Large intestine (tissue), 3 donors: ENCODE measurements around the gene CXCL14. TPM values are rescaled to one million over a fixed set of nuclear protein-coding genes. Genes with fewer than 3 reads are reported as not detected.

Experiments
- DNase-seq, 2 donors: peaks; one replicate each; pipeline versions ENCODE4 v3.0.0 to v3.0.0-alpha.2; 2013
- H3K27ac ChIP-seq: one replicate; pipeline ENCODE4 v1.5.1; 2013; ENCODE audit warnings: low read length
- H3K27me3 ChIP-seq: 2 replicates; pipeline ENCODE4 v1.6.1; 2013; ENCODE audit warnings: low read length; ENCODE audit not compliant: control insufficient read depth, insufficient read depth
- H3K36me3 ChIP-seq: 2 replicates; pipeline ENCODE4 v1.6.1; 2013; ENCODE audit warnings: low read length; ENCODE audit not compliant: control insufficient read depth, insufficient read depth
- H3K4me1 ChIP-seq: one replicate; pipeline ENCODE4 v1.6.1; 2013; ENCODE audit warnings: low read length; ENCODE audit not compliant: control insufficient read depth, insufficient read depth
- H3K4me3 ChIP-seq: one replicate; pipeline ENCODE4 v1.5.1; 2013; ENCODE audit warnings: low read length
- H3K9me3 ChIP-seq: one replicate; pipeline ENCODE4 v1.6.1; 2013; ENCODE audit warnings: mild to moderate bottlenecking, low read depth, low read length, moderate library complexity; ENCODE audit not compliant: control insufficient read depth
- WGBS: methylation state at CpG from one replicate; pipeline ENCODE4 v1.1.5; 2013; ENCODE audit warnings: low lambda C conversion rate; ENCODE audit not compliant: insufficient coverage; 5-methylcytosine and 5-hydroxymethylcytosine counted together
- polyA plus RNA-seq: library from polyadenylated mRNA; unstranded; fragments of 120-200 nt; gene quantifications from one replicate; pipeline ENCODE4 v1.2.1, GENCODE V29; 2013

CXCL14 gene
- polyA plus RNA-seq, 1 donor: 161 TPM

DNA sequence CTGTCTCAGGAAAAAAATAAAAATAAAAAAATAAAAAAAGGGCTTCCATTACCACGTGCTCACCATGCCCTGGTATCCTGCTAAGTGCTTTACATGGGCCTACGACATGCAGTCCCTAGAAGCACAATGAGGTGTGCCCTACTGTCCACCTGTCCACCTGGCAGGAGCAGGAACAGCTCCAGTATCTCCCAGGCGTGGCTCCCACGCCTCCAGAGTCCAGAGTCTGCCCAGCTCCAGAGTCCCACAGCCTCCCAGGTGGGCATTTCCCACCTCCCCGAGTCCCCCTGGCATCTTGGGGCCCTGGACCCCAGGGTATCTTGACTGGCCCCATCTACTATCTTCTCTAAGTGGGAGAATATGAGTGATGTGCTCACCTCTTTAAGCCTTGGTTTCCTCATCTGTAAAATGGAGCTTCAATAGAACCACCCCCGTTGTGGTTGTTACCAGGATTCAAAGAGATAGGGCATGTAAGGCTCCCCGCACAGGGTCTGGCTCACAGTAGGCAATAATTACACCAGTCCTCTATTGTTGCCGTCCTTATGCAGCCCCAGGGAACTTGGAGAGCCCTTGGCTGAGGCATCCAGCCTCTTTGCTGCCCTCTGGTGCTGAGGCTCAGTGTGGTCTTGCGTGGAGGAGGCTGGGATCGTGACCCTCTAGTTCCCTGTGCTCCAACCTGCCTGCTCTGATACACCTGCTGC, 8.9 kb downstream of the CXCL14 start:
- peak; percentile 21 to 43 for DNase-seq

GRCh38 chr5:135568923-135569360, 9.8 kb downstream of the CXCL14 start:
- Histone ChIP-seq H3K36me3 (peaks cover 2% of the 10 kb centered on the region), H3K9me3 (no peaks in the 10 kb centered on the region), H3K27ac (no peak overlapping the region), H3K4me1 (no peaks in the 10 kb centered on the region), H3K4me3 (no peak overlapping the region), H3K27me3 (peaks cover 12% of the 10 kb centered on the region)
- WGBS: no CpG with 5 or more reads among the region's 5 CpGs
- DNase-seq: peak in 1 of 2 donors; percentile 15

More for the DNA sequence above, 8.9 kb downstream of the CXCL14 start:
- Histone ChIP-seq H3K36me3 (peaks cover 2% of the 10 kb centered on the region), H3K27me3 (peaks cover 12% of the 10 kb centered on the region), H3K27ac (no peak overlapping the region), H3K4me3 (no peak overlapping the region), H3K4me1 (no peaks in the 10 kb centered on the region), H3K9me3 (no peaks in the 10 kb centered on the region)
- WGBS: no CpG with 5 or more reads among the region's 10 CpGs

- H3K27ac ChIP-seq: no peak overlapping the region
- no CpG with 5 or more reads among the region's 6 CpGs for WGBS
- no peaks in the 10 kb centered on the region for H3K4me1 ChIP-seq
- no peaks in the 10 kb centered on the region for H3K9me3 ChIP-seq
- DNase-seq: no peak
- H3K36me3 ChIP-seq: no peaks in the 10 kb centered on the region
- H3K4me3 ChIP-seq: no peak overlapping the region
- H3K27me3 ChIP-seq: peaks cover 12% of the 10 kb centered on the region
Observed at GRCh38 chr5:135568246-135568645, 10.5 kb downstream of the CXCL14 start.

DNA sequence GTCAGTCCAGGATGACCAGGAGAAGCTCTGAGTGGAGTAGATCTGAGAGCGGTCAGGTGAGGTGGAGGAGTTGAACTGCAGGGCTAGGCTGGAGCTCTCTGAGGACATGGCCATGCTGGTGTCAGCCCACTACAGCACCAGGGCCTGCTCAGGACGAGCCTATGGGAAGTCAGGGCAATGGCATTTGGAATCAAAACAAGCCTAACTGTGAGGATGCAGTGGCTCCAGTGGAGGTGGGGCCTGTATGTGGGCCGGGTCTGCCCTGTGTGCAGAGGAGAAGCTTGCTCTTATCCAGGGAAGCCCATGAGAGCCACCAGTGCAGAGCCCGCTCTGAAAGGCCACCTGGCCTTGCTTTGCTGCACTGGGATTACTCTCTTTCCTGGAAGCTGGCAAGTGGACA, 11.1 kb downstream of the CXCL14 start:
- H3K4me1 ChIP-seq: no peaks in the 10 kb centered on the region
- no peak overlapping the region for H3K4me3 ChIP-seq
- H3K9me3 ChIP-seq: no peaks in the 10 kb centered on the region
- peaks cover 12% of the 10 kb centered on the region for H3K27me3 ChIP-seq
- WGBS: no CpG with 5 or more reads among the region's 4 CpGs
- H3K27ac ChIP-seq: no peak overlapping the region
- H3K36me3 ChIP-seq: no peaks in the 10 kb centered on the region
- no peak for DNase-seq

GRCh38 chr5:135566422-135567400, 12.1 kb downstream of the CXCL14 start:
- 100% methylated on average over 1 of the region's 16 CpGs for WGBS
- Histone ChIP-seq H3K27ac (no peak overlapping the region), H3K4me3 (no peak overlapping the region), H3K36me3 (no peaks in the 10 kb centered on the region), H3K27me3 (peaks cover 12% of the 10 kb centered on the region), H3K4me1 (no peaks in the 10 kb centered on the region), H3K9me3 (no peaks in the 10 kb centered on the region)
- no peak for DNase-seq

DNA sequence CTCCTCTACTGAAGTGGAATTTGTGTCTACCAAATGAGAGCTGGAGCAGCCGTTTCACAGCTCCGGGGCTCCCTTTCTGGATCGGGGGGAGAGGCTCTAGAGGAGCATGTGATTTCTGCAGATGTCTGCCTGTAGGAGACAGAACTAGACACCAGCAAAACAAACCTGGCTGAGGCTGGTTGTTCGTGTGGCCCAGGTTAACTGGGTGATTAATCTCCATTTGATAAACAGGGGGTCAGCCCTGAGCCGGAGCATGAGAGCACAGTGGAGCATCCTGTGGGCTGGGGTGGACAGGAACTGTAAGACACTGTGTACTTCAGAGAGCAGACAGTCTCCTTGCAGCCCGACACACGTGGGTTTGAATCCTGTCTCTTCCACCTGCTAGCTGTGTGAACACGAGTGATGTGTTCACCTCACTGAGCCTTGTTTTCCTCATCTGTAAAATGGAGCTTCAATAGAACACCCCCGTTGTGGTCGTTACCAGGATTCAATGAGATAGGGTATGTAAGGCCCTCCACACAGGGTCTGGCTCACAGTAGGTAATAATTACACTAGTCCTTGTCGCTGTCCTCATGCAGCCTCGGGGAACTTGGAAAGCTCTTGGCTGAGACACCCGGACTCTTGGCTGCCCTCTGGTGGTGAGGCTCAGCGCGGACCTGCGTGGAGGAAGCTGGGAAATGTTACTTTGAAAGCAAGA, 12.9 kb downstream of the CXCL14 start:
- WGBS: no CpG with 5 or more reads among the region's 16 CpGs
- peaks cover 8% of the 10 kb centered on the region for H3K27me3 ChIP-seq
- H3K27ac ChIP-seq: no peak overlapping the region
- no peaks in the 10 kb centered on the region for H3K36me3 ChIP-seq
- peak; percentile 37 to 49 for DNase-seq
- peaks cover 4% of the 10 kb centered on the region for H3K4me1 ChIP-seq
- no peak overlapping the region for H3K4me3 ChIP-seq
- no peaks in the 10 kb centered on the region for H3K9me3 ChIP-seq

GRCh38 chr5:135565266-135565665, 13.5 kb downstream of the CXCL14 start:
- no peak overlapping the region for H3K4me3 ChIP-seq
- H3K4me1 ChIP-seq: peaks cover 4% of the 10 kb centered on the region
- H3K9me3 ChIP-seq: no peaks in the 10 kb centered on the region
- H3K36me3 ChIP-seq: no peaks in the 10 kb centered on the region
- no peak for DNase-seq
- H3K27ac ChIP-seq: no peak overlapping the region
- H3K27me3 ChIP-seq: peaks cover 11% of the 10 kb centered on the region
- 83% methylated on average over 2 of the region's 6 CpGs for WGBS

DNA sequence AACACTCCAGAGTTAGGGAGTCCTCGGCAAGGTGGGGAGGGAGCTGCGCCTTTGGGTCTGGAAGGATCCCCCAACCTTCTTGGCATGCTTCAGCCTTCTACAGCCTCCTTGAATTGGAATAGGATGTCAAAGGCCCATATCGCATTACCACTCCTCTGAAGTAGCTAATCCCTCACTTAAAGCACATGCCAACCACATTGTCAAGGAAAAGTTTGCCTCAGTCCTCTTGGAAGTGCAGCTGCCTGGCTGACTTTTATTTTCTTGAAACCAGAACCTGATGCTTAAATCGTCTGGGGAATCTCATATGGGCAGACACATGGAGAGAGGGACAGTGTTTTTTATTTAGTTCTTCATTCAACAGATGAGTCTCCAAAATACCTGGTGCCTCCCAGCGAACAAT, 14.5 kb downstream of the CXCL14 start:
- Histone ChIP-seq H3K9me3 (no peaks in the 10 kb centered on the region), H3K4me3 (no peak overlapping the region), H3K27ac (no peak overlapping the region), H3K4me1 (peaks cover 4% of the 10 kb centered on the region), H3K36me3 (no peaks in the 10 kb centered on the region), H3K27me3 (peaks cover 20% of the 10 kb centered on the region)
- WGBS: no CpG with 5 or more reads among the region's 5 CpGs
- no peak for DNase-seq

DNA sequence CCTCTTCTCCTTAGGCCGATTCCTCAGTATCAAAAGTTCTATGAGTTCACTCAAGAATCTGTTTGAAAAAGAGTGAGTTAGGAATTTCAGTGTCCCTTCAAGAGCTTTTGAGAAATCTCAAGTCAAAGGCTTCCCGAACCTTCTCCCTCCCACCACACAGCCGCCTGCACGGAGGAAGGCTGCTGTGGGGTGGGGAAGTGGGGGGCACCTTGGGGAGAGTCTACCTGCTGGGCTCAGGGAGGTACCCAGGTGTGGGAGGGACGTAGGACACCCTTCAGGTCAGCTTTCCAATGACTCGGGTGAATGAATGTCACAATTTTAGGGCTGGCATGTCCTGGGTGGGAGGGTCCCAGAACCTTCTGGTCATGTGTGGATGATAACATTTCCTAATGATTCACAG, 17.5 kb downstream of the CXCL14 start:
- H3K27me3 ChIP-seq: peaks cover 33% of the 10 kb centered on the region
- H3K4me1 ChIP-seq: peaks cover 4% of the 10 kb centered on the region
- no peak overlapping the region for H3K27ac ChIP-seq
- no peak for DNase-seq
- no peak overlapping the region for H3K4me3 ChIP-seq
- H3K36me3 ChIP-seq: no peaks in the 10 kb centered on the region
- WGBS: 88% methylated on average over 1 of the region's 6 CpGs
- no peaks in the 10 kb centered on the region for H3K9me3 ChIP-seq

DNA sequence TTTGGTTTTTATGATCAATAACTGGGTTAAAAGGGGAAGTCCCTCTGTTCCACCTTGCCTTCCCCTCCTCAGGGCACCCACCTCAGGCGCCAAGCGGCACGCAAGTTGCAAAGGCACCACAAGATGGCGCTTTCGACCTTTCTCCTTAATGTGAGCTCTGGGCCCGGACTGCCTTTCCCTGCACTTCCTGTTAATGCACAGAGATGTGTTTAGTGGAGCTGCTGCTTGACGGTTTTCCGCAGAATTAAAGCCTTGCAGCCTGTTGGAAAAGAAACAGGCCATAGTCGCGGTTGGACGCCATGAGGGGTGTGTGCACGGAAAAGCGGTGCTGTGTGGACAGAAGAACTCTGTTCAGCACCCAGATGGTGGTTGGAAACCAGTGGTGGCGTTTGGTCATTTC, 17.9 kb downstream of the CXCL14 start:
- Histone ChIP-seq H3K4me3 (no peak overlapping the region), H3K4me1 (peaks cover 4% of the 10 kb centered on the region), H3K27me3 (peaks cover 35% of the 10 kb centered on the region), H3K9me3 (no peaks in the 10 kb centered on the region), H3K36me3 (no peaks in the 10 kb centered on the region), H3K27ac (no peak overlapping the region)
- WGBS: no CpG with 5 or more reads among the region's 14 CpGs
- peak; percentile 71 to 75 for DNase-seq
